Mammary epithelial cell (primary cell): Measurements from ENCODE around the gene SYTL2.

ENCODE experiments used
- CTCF ChIP-seq, 2 donors: IDR thresholded peaks in 1 of 2; conservative IDR thresholded peaks in 1 of 2; 2 replicates each; pipeline ENCODE4 v1.5.1; 2011 to 2012; ENCODE audit warnings: inconsistent platforms in 2 of 2, low read length in 2 of 2, mild to moderate bottlenecking in 2 of 2, control low read depth in 1 of 2, low read depth in 1 of 2; ENCODE audit not compliant: insufficient read depth in 1 of 2; ENCODE audit errors: extremely low read depth in 1 of 2
- EZH2 ChIP-seq: IDR thresholded peaks from 2 replicates; pipeline ENCODE4 v1.6.1; 2012; ENCODE audit warnings: low read length, inconsistent platforms, borderline replicate concordance

- no peak for TF ChIP-seq CTCF (conservative IDR thresholded peaks at IDR 0.05 in 1 of 2, IDR thresholded peaks at IDR 0.05 in 1 of 2; ENCODE audit: extremely low read depth in 1 of 2, insufficient read depth in 1 of 2, low read depth in 1 of 2, low read length in 2 of 2)
- no peak for TF ChIP-seq EZH2
Observed at GRCh38 chr11:85647078-85647477, 163.9 kb downstream of the SYTL2 start.
